ENCODE data around the gene ACTG1.

The ACTG1 gene

GRCh38 chr17:81478119-81478518 lies 34.5 kb downstream of the ACTG1 start:
- DNase-seq = no peak

GRCh38 chr17:81477173-81477572 lies 35.4 kb downstream of the ACTG1 start:
- no peak for DNase-seq

- no peak for DNase-seq
Observed at GRCh38 chr17:81476635-81477034, 36.0 kb downstream of the ACTG1 start.

GRCh38 chr17:81476097-81476496 lies 36.5 kb downstream of the ACTG1 start:
- DNase-seq = no peak

GRCh38 chr17:81474958-81475357 lies 37.6 kb downstream of the ACTG1 start:
- no peak for DNase-seq

- no peak for DNase-seq
Observed at GRCh38 chr17:81473019-81473418, 39.6 kb downstream of the ACTG1 start.

GRCh38 chr17:81471818-81472456 lies 40.7 kb downstream of the ACTG1 start:
- DNase-seq = no peak

GRCh38 chr17:81470944-81471817 lies 41.4 kb downstream of the ACTG1 start:
- DNase-seq = no peak

GRCh38 chr17:81470270-81470943 lies 42.2 kb downstream of the ACTG1 start:
- DNase-seq = no peak

GRCh38 chr17:81469266-81469665 lies 43.3 kb downstream of the ACTG1 start:
- DNase-seq = no peak

- DNase-seq = no peak
Observed at GRCh38 chr17:81468770-81469121, 43.9 kb downstream of the ACTG1 start.

- DNase-seq = no peak
Observed at GRCh38 chr17:81468111-81468769, 44.4 kb downstream of the ACTG1 start.

- no peak for DNase-seq
Observed at GRCh38 chr17:81466564-81467472, 45.8 kb downstream of the ACTG1 start.

GRCh38 chr17:81465910-81466309 lies 46.7 kb downstream of the ACTG1 start:
- DNase-seq = no peak

GRCh38 chr17:81464586-81464985 lies 48.0 kb downstream of the ACTG1 start:
- no peak for DNase-seq

- DNase-seq = no peak
Observed at GRCh38 chr17:81463506-81463905, 49.1 kb downstream of the ACTG1 start.

- no peak for DNase-seq
Observed at GRCh38 chr17:81462506-81463125, 50.0 kb downstream of the ACTG1 start.

GRCh38 chr17:81461607-81462500 lies 50.7 kb downstream of the ACTG1 start:
- no peak for DNase-seq

GRCh38 chr17:81460856-81461460 lies 51.6 kb downstream of the ACTG1 start:
- no peak for DNase-seq
